HG02981 (cell line): ENCODE measurements around the gene RABL6.
A peak's percentile ranks its signal among the peaks of the same experiment; 100 is the strongest.
"Not testable (repeated sequence)": the region's sequence is repeated elsewhere in the genome, so short reads cannot be mapped to it uniquely, and the experiment has no call there.

Experiments
- ATAC-seq: cut with Tn5 transposase; IDR thresholded peaks from one replicate; pipeline ENCODE4 v1.9.1; 2021; ENCODE audit warnings: mild to moderate bottlenecking, moderate library complexity; ENCODE audit not compliant: unreplicated experiment

Gene RABL6

GRCh38 chr9:136794281-136794999, 13.3 kb upstream of the RABL6 start:
- no peak for ATAC-seq

GRCh38 chr9:136795000-136795348, 12.8 kb upstream of the RABL6 start:
- no peak for ATAC-seq

DNA sequence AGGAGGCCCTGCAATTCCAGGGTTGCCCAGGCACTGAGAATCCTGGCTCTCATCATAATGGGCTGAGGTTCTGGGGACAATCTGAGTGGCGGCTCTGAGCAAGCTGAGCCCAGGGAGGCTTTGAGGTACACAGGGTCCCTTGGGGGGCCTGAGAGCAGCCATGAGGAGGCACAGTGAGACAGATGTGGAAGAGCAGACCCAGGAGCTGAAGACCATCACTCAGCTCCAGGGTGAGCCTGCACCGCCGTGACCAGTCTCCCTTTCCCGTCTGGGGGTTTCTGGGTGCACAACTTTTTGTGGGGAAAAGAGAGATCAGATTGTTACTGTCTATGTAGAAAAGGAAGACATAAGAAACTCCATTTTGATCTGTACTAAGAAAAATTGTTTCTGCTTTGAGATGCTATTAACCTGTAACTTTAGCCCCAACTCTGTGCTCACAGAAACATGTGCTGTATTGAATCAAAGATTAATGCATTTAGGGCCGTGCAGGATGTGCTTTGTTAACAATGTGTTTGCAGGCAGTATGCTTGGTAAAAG, 11.4 kb upstream of the RABL6 start, which contains the start of gene CCDC183:
Gene CCDC183, plus strand, starts transcription at position 101 of the 537 bp plus-strand sequence. Its CDS starts 60 bp downstream, at position 161.
- ATAC-seq = no peak

GRCh38 chr9:136796775-136797347, 10.9 kb upstream of the RABL6 start:
- not testable (repeated sequence) for ATAC-seq

- no peak for ATAC-seq
Measured at GRCh38 chr9:136798708-136799078, 9.1 kb upstream of the RABL6 start.

DNA sequence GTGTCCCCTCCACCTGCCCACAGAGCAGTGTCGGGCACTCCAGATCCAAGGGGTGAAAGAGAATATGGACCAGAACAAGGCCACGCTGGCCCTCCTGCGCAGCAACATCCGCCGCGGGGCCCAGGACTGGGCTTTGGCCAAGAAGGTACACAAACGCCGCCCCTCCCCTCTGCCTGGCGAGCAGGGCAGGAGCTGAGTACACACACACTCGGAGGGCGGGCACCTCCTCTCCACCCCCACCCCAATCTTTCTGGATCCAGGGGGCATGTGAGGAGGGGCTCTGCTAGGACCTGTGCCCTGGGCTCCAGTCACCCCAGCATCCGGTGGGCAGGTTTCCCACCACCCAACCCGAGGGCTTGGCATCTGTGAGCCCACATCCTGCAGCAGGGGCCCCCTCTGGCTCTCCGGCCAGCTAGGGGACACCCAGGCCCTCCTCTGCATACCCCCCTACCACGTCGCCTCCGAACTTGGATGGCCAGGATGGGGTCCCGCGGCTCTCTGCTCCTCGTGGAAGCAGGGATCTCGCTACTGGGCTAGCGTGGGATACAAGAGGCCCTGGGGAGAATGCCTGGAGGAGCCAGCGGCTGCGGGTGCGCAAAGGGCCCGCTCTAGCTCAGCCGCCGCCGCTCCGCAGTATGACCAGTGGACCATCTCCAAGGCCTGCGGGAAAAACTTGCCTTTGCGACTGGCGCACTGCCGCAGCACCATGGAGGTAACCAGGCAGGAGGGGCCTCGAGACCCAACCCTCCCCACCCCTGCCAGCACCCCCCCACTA, 8.5 kb upstream of the RABL6 start:
- no peak for ATAC-seq

DNA sequence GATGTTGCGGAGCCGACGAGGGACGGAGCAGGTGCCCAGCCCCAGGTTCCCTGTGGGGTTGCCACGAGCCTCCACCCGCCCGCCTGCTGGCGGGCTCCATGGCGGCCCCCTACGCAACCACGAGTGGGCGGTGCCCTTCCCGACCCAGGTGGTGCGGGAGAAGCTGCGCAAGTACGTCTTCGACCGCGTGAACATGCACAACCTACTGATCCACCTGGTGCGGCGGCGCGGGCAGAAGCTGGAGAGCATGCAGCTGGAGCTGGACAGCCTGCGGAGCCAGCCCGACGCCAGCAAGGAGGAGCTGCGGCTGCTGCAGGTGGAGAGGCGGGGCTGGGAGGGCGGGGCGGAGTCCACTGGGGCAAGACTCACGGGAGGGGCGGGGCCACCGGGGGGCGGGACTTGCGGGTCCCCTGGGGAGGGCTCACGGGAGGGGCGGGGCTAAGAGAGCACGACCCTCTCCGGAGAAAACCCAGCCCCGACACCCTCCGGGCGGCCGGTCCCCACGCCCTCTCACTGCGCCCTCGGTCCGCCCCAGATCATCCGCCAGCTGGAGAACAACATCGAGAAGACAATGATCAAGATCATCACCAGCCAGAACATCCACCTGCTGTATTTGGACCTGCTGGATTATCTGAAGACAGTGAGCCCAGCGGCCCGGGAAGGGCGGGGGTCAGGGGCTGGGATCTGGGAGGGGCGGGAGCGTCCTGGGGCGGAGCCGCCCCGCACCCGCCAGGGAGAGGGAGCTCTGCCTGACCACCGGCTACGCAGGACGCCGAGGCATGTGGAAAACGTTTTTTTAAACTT, 7.7 kb upstream of the RABL6 start:
- no peak for ATAC-seq

DNA sequence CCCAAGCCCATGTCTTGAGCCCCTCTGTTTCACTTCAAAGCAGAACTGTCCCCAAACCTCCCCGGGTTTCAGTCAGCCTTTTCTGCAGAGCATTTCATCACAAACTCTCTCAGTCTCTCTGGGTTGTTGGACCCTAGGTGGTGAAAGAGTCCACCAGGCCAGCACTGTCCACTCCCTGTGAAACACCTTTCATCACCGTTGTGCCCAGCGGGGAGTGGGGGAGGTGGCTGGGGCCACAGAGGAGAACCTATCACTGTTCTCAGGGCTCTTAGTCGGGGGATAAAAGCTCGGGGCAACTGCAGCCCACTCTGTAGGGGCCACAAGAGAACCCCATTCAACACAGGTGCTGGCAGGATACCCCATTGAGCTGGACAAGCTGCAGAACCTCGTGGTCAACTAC, 5.4 kb upstream of the RABL6 start:
- ATAC-seq = no peak

- ATAC-seq = not testable (repeated sequence)
Measured at GRCh38 chr9:136803009-136803550, 4.7 kb upstream of the RABL6 start.

DNA sequence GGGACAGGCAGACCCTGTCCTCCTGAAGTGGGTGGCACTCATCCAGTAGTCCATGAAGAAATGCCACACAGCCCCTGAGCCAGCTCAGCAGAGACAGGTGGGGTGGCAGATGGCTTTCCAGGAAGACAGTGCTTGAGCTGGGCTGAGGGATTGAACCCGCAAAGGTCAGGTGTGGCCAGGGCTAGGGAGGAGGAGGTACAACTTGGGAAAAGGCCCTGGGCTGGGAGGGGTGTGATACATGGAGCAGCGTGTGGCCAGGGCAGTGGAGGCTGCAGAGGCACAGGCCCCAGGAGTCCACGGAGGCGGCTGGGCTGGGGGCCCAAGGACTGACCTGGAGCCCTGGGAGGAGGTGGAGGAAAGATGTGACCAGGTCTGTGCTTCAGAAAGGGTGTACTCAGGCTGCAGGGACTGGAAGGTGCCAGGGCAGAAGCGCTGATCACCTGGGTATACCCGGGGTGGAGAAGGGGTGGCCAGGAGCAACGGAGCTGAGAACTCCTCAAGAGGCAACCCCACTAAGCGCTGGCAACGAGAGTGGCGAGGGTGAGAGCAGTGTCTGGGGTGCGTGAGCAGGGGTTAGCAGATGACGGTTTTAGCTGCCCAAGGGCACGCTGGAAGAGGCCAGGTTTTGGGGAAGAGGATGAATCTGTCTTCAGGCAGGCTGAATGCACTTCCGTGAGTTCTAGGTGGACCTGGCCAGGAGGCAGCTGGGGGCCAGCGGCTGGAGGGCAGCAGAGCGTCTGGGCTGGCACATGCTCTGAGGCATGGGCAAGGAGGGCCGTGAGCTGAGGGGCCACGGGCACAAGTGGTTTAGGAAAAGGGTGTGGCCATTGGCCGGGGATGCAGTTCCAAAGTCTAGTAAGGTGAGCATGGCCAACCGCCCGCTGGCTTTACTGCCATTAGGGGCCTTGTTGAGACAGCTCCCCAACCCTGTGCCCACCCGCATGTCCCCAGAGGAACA, 3.9 kb upstream of the RABL6 start:
- ATAC-seq = no peak

GRCh38 chr9:136804509-136805206, 3.1 kb upstream of the RABL6 start:
- no peak for ATAC-seq

DNA sequence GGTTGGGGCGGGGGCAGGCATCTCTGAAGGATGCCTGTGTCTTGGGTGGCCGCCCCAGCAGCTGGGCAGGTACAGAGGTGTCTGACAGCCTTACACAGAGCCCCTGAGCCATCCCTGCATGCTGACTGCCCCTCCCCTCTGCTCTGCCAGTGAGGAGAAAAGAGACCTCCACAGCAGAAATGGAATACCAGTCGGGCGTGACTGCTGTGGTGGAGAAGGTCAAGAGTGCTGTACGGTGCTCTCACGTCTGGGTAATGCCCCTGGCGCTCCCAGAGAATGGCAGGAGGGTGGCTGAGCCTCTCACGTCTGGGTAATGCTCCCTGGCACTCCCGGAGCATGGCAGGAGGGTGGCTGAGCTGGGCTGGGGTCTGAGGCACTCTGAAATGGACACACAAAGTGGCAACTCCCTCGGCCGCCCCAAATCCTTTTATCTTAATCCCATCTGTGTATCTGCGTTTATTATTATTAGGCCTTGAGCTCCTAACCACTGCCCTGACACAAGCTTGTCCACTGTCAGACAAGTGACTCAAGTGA, 2.5 kb upstream of the RABL6 start:
- ATAC-seq = no peak

DNA sequence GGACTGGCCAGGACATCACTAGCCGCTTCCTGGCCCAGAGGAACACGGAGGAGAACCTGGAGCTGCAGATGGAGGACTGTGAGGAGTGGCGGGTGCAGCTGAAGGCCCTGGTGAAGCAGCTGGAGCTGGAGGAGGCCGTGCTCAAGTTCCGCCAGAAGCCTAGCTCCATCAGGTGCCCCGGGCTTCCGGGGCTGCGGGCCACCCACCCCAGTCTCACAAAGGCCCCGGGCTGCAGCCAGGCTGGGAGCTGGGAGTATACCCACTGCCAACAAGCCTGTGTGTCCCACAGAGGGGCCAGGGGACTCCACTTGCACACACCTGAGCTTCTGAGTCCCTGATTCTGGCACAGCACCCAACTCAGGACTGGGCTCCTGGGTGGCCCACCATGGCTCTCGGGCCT, 1.7 kb upstream of the RABL6 start:
- no peak for ATAC-seq

DNA sequence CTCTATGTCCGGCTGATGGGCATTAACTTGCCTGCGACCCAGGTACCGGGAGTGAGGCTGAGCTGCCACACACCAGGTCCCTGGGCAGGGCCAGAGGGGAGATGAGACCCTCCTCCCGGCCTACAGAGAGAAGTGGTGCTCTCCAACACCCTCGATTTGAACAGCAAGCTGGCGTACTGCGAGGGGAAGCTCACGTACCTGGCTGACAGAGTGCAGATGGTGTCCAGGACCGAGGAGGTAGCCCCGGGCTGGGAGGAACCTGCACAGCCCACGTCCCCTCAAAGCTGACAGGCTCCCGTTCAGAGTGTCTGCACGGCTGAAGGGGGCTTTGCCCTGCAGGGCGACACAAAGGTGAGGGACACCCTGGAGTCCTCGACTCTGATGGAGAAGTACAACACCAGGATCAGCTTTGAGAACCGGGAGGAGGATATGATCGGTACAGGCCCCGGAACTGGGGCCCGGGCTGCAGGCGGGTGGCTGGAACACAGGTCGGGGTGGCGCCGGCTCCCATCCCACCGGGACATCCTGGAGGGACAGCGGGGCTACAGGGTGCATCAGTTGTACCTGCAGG, 1.0 kb upstream of the RABL6 start:
- ATAC-seq = no peak

DNA sequence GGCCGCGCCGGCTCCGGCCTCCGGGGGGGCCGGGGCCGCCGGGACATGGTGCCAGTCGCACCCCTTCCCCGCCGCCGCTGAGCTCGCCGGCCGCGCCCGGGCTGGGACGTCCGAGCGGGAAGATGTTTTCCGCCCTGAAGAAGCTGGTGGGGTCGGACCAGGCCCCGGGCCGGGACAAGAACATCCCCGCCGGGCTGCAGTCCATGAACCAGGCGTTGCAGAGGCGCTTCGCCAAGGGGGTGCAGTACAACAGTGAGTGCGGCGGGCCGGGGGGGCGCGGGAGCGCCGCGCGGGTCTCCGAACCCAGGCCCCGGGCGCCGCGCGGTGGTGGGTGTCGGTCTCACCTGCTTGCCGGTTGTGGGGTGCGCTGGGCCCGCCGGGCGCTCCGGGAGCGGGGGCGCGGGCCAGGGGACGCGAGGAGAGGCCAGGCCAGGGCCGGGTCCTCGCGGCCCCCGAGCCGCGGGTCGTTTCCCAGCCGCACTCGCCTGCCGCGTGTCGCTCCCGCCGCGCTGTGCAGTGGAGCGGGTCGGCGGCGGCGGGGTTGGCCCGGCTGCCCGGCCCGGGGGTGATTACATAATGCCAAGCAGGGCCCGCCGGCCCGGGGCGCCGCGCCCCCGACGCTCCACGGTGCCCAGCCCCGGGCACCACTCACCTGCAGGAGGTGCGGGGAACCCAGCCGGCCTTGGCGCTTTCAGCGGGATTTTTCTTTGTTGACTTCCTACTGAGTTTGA, 492 bp downstream of the RABL6 start:
- ATAC-seq = peak; percentile 30

DNA sequence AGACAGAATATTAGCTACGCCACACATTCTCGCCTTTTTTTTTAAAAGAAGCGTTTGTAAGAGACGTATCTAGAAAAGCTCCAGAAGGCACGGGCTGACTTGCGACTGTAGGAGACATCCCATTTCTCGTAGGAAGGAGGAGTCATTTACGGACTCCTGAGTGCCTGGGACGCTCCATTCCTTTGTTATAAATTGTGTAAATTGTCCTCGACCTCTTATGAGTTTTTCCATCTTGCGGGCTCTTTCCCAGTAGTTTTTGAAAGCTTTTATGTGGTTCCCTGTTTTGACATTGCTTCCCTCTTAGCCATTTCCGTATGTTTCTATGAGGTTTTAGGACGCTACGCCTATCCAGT, 1.0 kb downstream of the RABL6 start:
- ATAC-seq = no peak

- ATAC-seq = no peak
Measured at GRCh38 chr9:136814725-136815421, 7.1 kb downstream of the RABL6 start.
